TTC549 (cell line): ENCODE data around the gene SPRR5.

Source experiments
- FAIRE-seq: peaks from 2 replicates; lab custom pipeline; 2012; peaks lifted over from hg19 to GRCh38; lab: Jason Lieb, UNC

The SPRR5 gene

DNA sequence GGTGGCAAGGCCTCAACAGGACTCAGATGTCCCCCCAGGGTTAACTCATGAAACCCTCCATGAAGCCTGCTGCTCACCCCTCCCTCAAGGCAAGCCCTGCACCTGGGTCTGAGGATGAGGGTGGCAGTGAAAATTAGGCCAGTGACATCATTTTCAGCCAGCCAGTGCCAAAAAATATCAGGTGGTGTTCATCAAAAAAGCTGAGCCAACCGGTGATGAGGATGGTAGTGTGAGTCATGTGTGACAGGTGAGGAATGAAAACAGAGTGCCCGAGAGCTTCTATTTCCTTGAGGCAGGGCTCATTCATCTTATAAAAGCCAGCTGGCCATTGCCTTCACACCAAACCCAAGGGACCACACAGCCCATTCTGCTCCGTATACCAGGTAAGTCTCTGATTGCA, 36.7 kb downstream of the SPRR5 start, which contains the start of gene SPRR1A:
TSS of gene SPRR1A (plus strand) at position 339 of the 400 bp plus-strand sequence. CDS start 1,150 bp downstream, outside the sequence.
- no peak for FAIRE-seq

DNA sequence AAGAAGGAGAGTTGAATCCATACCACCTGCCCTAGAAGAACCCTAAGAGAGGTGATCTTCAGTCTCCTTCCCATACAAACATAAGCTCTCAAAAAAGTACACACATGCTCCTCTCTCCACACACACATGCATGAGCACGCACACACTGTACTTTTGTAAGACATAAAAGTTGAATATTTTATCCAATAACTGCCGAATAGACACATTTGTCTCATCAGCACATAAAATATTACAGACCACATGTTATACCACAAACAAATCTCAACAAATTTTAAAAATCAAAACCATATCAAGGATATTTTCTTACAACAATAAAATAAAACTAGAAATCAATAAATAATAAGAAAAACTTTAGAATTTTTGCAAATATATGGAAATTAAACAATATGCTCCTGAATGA, 39.6 kb downstream of the SPRR5 start:
- FAIRE-seq = peak; percentile 93

DNA sequence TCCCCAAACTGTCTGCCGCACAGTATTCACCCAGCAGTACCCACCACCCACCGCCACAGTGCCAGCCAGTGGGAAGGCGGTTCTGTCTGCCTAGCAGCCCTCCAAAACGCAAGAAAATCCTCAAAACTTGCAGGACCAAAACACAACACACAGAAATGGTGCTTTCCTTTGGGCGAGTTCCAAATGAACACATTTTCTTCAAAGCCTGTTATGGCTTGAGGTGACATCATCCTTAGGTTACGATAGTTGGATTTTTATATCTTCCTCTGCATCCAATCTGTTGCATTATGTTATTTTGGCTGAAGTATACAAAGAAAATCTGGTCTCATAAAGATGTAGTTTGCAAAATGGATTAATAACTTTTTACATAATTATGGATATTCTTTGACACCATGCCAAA, 46.2 kb downstream of the SPRR5 start:
- FAIRE-seq = no peak

DNA sequence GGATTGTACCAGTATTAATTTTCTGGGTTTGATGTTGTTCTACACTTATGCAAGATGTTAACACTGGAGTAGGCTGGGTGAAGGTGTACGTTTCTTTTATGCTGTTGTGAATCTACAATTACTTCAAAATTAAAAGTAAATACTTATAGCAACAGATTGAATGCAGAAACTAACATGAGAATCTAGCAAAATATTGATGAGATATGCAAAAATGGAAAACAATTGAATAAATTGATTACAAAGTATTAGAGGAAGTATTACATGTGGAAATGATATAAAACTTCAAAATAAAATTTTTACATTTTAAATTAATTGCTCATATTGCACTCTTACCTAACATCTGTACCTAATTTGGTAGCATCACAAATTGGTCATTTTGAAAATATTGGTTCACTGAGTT, 48.8 kb downstream of the SPRR5 start:
- peak; percentile 50 for FAIRE-seq

DNA sequence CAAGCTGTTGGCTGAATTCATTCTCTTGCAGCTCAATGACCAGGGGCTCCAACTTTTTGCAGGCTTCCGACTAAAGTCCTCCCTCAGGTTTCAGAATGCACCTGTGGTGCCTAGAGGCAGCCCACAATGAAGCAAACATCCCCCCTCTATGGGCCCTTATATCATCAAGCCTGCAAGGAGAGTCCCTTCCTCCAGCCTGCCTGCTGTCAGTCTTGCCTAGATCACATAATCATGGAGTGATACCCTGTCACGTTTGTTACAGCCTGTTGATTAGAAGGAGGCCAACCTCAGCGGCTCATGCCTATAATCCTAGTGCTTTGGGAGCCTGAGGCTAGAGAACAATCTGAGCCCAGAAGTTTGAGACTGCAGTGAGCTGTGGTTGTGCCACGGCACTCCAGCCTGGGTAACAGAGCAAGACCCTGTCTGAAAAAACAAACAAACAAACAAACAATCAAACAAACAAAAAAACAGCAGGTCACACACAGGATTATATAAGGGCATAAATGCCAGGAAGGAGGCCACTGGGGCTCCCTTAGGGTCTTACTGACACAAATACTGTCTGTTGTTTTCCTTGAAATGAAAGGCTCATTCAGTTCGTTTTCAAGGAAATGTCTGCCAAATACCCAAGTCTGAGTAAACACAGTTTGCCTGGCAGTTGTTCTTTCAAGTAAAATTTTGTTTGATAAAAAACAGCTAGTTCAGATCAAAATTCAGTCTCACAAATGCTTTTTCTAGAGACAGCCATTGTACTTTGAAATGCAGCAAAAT, 49.8 kb downstream of the SPRR5 start:
- no peak for FAIRE-seq

DNA sequence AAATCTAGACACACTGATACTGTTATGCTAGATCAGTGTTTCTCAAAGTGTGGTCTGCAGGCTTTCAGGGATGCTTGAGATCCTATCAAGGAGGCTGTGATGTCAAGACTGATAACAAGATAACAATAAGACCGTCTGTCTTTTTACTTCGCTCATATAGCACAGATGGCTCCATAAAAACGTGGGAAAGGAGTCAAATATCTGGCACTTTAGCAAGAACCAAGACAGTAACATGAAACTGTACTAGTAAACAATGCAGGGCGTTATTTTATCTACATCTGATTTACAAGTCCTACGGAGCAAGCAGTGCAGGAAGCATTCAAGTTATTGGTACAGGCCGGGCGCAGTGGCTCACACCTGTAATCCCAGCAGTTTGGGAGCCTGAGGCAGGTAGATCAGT, 50.9 kb downstream of the SPRR5 start:
- no peak for FAIRE-seq

DNA sequence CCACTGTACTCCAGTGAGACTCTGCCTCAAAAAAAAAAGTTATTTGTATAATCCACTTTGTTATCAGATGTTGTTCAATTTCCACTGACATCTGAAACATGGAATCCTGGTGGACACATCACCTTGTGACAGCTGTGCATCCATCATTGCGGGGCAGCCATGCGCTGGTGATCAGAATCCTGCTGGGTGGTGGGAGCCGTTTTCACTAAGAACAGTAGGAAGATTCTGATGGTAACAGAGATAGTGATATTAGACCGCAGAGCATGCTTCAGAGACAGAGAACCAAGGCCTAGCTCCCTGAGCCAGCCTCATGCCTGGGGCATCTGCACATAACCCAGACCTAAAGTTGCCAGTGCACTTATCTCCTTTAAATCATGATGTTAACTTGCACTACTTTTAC, 51.5 kb downstream of the SPRR5 start:
- no peak for FAIRE-seq
